Measurements from ENCODE around the gene COX6A2. TPM values are rescaled to one million over a fixed set of nuclear protein-coding genes. Genes with fewer than 3 reads are reported as not detected.

The COX6A2 gene
- total RNA-seq, 1 donor from 2014 or later = not detected

DNA sequence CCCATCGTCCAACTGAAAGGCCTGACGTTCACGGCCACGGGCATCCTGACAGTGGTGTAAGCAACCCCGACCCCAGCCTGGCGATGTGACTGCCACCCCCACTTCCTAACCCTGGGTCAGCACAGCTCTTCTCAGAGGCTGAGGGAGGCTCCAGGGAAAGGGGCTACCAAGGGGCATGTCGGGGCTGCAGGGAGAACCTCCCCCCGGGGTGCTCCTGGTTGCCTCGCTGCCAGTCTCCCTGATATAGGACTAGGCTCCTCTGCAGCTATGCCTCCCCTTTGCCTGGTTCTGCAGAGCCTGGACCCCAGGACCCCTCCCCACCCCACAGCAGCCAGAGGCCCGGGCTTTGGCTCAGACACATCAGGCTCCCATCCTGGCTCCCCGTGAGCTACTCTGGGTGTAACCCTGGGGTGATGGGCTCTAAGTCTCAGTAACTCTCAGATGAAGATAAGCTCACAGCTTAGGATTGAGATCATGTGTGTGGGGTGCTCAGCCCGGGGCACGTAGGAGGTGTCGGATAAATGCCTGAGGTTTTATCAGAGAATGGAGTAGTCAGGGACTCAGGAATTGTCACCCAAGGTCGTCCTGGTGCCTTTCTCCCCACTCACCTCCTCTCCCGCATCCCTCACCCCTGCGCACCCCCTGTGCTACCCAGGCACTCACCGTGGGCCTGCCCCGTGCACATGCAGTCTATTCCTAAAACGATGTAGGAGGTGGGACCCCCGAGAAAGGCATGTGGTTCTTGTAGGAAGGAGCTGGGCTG lies 24.4 kb downstream of the COX6A2 start:
- Histone ChIP-seq H3K36me3 (no peaks in the 10 kb centered on the region), H3K9me3 (no peaks in the 10 kb centered on the region), H3K4me1 (no peaks in the 10 kb centered on the region), H3K27ac (no peak overlapping the region), H3K27me3 (no peaks in the 10 kb centered on the region), H3K4me3 (no peak overlapping the region)
- intact Hi-C loops (cut with DNase I) = no loop called here
- DNase-seq (ENCODE audit: low spot score in 2 of 2) = no peak
- TF ChIP-seq, protein P1, sequence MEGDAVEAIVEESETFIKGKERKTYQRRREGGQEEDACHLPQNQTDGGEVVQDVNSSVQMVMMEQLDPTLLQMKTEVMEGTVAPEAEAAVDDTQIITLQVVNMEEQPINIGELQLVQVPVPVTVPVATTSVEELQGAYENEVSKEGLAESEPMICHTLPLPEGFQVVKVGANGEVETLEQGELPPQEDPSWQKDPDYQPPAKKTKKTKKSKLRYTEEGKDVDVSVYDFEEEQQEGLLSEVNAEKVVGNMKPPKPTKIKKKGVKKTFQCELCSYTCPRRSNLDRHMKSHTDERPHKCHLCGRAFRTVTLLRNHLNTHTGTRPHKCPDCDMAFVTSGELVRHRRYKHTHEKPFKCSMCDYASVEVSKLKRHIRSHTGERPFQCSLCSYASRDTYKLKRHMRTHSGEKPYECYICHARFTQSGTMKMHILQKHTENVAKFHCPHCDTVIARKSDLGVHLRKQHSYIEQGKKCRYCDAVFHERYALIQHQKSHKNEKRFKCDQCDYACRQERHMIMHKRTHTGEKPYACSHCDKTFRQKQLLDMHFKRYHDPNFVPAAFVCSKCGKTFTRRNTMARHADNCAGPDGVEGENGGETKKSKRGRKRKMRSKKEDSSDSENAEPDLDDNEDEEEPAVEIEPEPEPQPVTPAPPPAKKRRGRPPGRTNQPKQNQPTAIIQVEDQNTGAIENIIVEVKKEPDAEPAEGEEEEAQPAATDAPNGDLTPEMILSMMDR (IDR thresholded peaks at IDR 0.05) = no peak

DNA sequence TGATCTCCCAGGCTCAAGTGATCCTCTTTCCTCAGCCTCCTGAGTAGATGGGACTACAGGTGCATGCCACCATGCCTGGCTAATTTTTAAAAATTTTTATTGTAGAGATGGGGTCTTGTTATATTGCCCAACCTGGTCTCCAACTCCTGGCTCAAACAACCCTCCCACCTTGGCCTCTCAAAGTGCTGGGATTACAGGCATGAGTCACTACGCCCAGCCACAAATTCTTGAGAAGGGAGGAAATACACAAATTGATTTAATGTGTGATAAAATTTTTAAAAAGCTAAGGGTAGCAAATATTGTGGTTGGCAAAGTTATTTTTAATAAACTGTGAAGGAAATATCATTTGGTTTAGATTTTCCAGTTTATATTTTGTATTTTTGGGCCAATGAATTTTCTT lies 25.5 kb downstream of the COX6A2 start:
- TF ChIP-seq, protein P1 (IDR thresholded peaks at IDR 0.05) = no peak
- H3K4me1 ChIP-seq = no peaks in the 10 kb centered on the region
- no peak overlapping the region for H3K4me3 ChIP-seq
- H3K27me3 ChIP-seq = no peaks in the 10 kb centered on the region
- no peaks in the 10 kb centered on the region for H3K36me3 ChIP-seq
- intact Hi-C loops (cut with DNase I) = no loop called here
- H3K27ac ChIP-seq = no peak overlapping the region
- no peak for DNase-seq (ENCODE audit: low spot score in 2 of 2)
- no peaks in the 10 kb centered on the region for H3K9me3 ChIP-seq

DNA sequence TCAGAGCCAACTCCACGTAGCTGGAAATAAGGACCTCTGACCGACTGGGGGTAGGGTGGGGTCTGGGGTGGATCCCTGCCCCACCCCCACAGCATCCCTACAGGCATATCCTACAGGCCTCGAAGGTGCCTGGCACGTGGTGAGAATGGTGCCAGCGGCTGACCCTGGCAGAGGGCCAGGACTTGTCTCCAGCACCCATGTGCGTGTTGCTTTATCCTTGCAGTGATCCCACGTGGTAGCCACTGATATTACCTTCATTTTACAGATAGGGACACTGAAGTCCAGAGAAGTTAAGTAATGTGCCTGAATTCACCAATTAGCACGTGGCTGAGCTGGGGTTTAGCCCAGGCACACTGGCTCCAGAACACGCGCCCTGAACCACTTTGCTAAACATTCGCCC lies 26.7 kb downstream of the COX6A2 start:
- DNase-seq (ENCODE audit: low spot score in 2 of 2) = no peak
- Histone ChIP-seq H3K27me3 (no peaks in the 10 kb centered on the region), H3K9me3 (no peaks in the 10 kb centered on the region), H3K4me3 (no peak overlapping the region), H3K27ac (no peak overlapping the region), H3K36me3 (no peaks in the 10 kb centered on the region), H3K4me1 (no peaks in the 10 kb centered on the region)
- intact Hi-C loops (cut with DNase I) = no loop called here
- TF ChIP-seq, protein P1 (IDR thresholded peaks at IDR 0.05) = no peak

DNA sequence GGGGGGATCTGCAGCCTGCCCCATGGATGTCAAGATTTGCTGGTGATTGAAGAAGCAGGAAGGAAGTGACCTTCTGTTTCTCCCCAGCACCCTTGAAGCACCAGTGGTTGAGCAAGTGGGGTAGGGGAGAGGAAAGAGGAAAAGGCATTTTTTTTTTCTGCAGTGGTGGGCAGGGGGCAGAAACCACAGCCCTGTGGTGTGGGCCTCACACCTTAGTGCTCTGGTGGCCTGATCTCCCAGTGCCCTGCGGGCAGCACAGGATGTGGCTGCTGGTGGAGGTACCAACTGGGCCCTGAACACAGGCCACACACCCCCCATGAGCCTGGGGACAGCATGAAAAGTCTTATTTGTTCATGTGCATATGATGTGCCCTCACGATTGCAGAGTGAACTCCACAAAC lies 28.0 kb downstream of the COX6A2 start:
- Histone ChIP-seq H3K27me3 (no peaks in the 10 kb centered on the region), H3K4me1 (no peaks in the 10 kb centered on the region), H3K36me3 (no peaks in the 10 kb centered on the region), H3K9me3 (no peaks in the 10 kb centered on the region), H3K27ac (no peak overlapping the region), H3K4me3 (no peak overlapping the region)
- intact Hi-C loops (cut with DNase I) = no loop called here
- no peak for DNase-seq (ENCODE audit: low spot score in 2 of 2)
- TF ChIP-seq, protein P1 (IDR thresholded peaks at IDR 0.05) = no peak

DNA sequence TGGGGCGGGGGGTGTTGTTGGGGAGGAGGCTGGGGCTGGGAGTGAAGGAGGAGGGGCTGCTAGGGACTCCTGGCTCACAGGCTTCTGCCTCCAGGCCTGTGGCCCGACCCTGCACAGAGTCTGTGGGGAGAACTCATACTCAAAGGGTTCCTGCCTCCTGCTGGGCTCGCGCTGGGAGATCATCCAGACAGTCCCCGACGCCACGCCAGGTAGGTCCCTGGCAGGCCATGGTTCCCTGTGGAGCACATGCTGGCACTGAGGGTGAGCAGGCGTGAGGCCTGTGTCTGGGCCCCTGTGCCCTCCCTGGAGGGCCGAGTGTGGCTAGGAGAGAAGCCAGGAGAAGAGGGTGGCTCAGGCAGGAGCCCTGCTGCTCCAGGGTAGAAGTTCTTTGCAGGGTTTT lies 30.5 kb downstream of the COX6A2 start:
- Histone ChIP-seq H3K27me3 (no peaks in the 10 kb centered on the region), H3K4me3 (no peak overlapping the region), H3K4me1 (no peaks in the 10 kb centered on the region), H3K36me3 (no peaks in the 10 kb centered on the region), H3K9me3 (no peaks in the 10 kb centered on the region), H3K27ac (no peak overlapping the region)
- intact Hi-C loops (cut with DNase I) = no loop called here
- TF ChIP-seq, protein P1 (IDR thresholded peaks at IDR 0.05) = no peak
- DNase-seq (ENCODE audit: low spot score in 2 of 2) = no peak
